ENCODE measurements around the gene STK17B. TPM values are rescaled to one million over a fixed set of nuclear protein-coding genes. Genes with fewer than 3 reads are reported as not detected.

The STK17B gene
- total RNA-seq, 1 donor from 2014 or later: 54.0 TPM

- intact Hi-C loops (cut with DNase I): no loop called here
Measured at GRCh38 chr2:196130039-196130825, 41.1 kb downstream of the STK17B start.

GRCh38 chr2:196128749-196129148, 42.6 kb downstream of the STK17B start:
- DNase-seq (no peak), ATAC-seq (no peak)
- Histone ChIP-seq H3K27ac (no peak overlapping the region), H3K4me1 (no peaks in the 10 kb centered on the region), H3K9me3 (peaks cover 50% of the 10 kb centered on the region), H3K27me3 (ENCODE audit: low read depth) (no peaks in the 10 kb centered on the region), H3K36me3 (no peaks in the 10 kb centered on the region), H3K4me3 (no peak overlapping the region)
- TF ChIP-seq CTCF (IDR thresholded peaks at IDR 0.05): no peak
- intact Hi-C loops (cut with DNase I): no loop called here

More at GRCh38 chr2:196130039-196130825, 41.1 kb downstream of the STK17B start:
- TF ChIP-seq CTCF (IDR thresholded peaks at IDR 0.05): no peak
- no peaks in the 10 kb centered on the region for H3K27me3 ChIP-seq (ENCODE audit: low read depth)
- no peak overlapping the region for H3K4me3 ChIP-seq
- no peak overlapping the region for H3K27ac ChIP-seq
- ATAC-seq: no peak
- H3K9me3 ChIP-seq: peaks cover 55% of the 10 kb centered on the region
- no peak for DNase-seq
- H3K36me3 ChIP-seq: peaks cover 7% of the 10 kb centered on the region
- no peaks in the 10 kb centered on the region for H3K4me1 ChIP-seq

GRCh38 chr2:196125596-196125995, 45.8 kb downstream of the STK17B start:
- no peak for DNase-seq
- Histone ChIP-seq H3K36me3 (no peaks in the 10 kb centered on the region), H3K4me1 (no peaks in the 10 kb centered on the region), H3K9me3 (peaks cover 21% of the 10 kb centered on the region), H3K27me3 (ENCODE audit: low read depth) (no peaks in the 10 kb centered on the region), H3K4me3 (no peak overlapping the region), H3K27ac (no peak overlapping the region)
- no peak for TF ChIP-seq CTCF (IDR thresholded peaks at IDR 0.05)
- no peak for ATAC-seq
- intact Hi-C loops (cut with DNase I): no loop called here

- no peaks in the 10 kb centered on the region for H3K27me3 ChIP-seq (ENCODE audit: low read depth)
- ATAC-seq (no peak), DNase-seq (no peak)
- no peak overlapping the region for H3K27ac ChIP-seq
- no peak overlapping the region for H3K4me3 ChIP-seq
- H3K36me3 ChIP-seq: no peaks in the 10 kb centered on the region
- no peaks in the 10 kb centered on the region for H3K4me1 ChIP-seq
- TF ChIP-seq CTCF (IDR thresholded peaks at IDR 0.05): no peak
- intact Hi-C loops (cut with DNase I): no loop called here
- peaks cover 7% of the 10 kb centered on the region for H3K9me3 ChIP-seq
Measured at GRCh38 chr2:196123679-196124373, 47.6 kb downstream of the STK17B start.

GRCh38 chr2:196119926-196120325, 51.5 kb downstream of the STK17B start:
- Histone ChIP-seq H3K36me3 (no peaks in the 10 kb centered on the region), H3K9me3 (no peaks in the 10 kb centered on the region), H3K4me1 (no peaks in the 10 kb centered on the region), H3K27me3 (ENCODE audit: low read depth) (no peaks in the 10 kb centered on the region), H3K4me3 (no peak overlapping the region), H3K27ac (no peak overlapping the region)
- DNase-seq: no peak
- ATAC-seq: no peak
- intact Hi-C loops (cut with DNase I): no loop called here
- no peak for TF ChIP-seq CTCF (IDR thresholded peaks at IDR 0.05)
